WTC11 (cell line): ENCODE results near the gene AMBRA1. TPM values are rescaled to one million over a fixed set of nuclear protein-coding genes. Genes with fewer than 3 reads are reported as not detected.

Source experiments
- ATF1 ChIP-seq: sonication (generic); formaldehyde crosslinking; IDR thresholded peaks from 2 replicates; pipeline ENCODE4 v1.8.1; 2023; ENCODE audit warnings: mild to moderate bottlenecking, moderate library complexity, missing genetic modification reagents
- CBFB ChIP-seq: sonication (generic); formaldehyde crosslinking; IDR thresholded peaks from 2 replicates; pipeline ENCODE4 v1.8.1; 2022; ENCODE audit warnings: mild to moderate bottlenecking, low read depth, missing genetic modification reagents
- FOXJ3 ChIP-seq: sonication (generic); formaldehyde crosslinking; IDR thresholded peaks from 2 replicates; pipeline ENCODE4 v1.9.0; 2021; ENCODE audit warnings: missing genetic modification reagents, mild to moderate bottlenecking, borderline replicate concordance
- GRHL2 ChIP-seq: fragments of 250-450 bp; sonication (Bioruptor Pico); IDR thresholded peaks from 2 replicates; pipeline ENCODE4 v1.8.0; 2022; ENCODE audit warnings: mild to moderate bottlenecking, moderate library complexity; ENCODE audit not compliant: insufficient replicate concordance, severe bottlenecking
- JAZF1 ChIP-seq: fragments of 250-450 bp; sonication (Bioruptor Pico); IDR thresholded peaks from 2 replicates; pipeline ENCODE4 v1.9.0; 2021; ENCODE audit warnings: moderate library complexity, mild to moderate bottlenecking, inconsistent platforms
- JUN ChIP-seq: sonication (generic); formaldehyde crosslinking; IDR thresholded peaks from 2 replicates; pipeline ENCODE4 v1.8.0; 2023; ENCODE audit warnings: mild to moderate bottlenecking, missing genetic modification reagents
- NFE2L1 ChIP-seq: sonication (generic); formaldehyde crosslinking; IDR thresholded peaks from 2 replicates; pipeline ENCODE4 v1.8.1; 2023; ENCODE audit warnings: missing genetic modification reagents
- NFYB ChIP-seq: sonication (generic); formaldehyde crosslinking; conservative IDR thresholded peaks from 2 replicates; pipeline ENCODE4 v1.8.0; 2022; ENCODE audit warnings: low read depth, missing genetic modification reagents
- SOX15 ChIP-seq: fragments of 250-450 bp; sonication (Bioruptor Pico); IDR thresholded peaks from 2 replicates; pipeline ENCODE4 v1.9.0; 2021; ENCODE audit warnings: mild to moderate bottlenecking
- TEAD1 ChIP-seq: sonication (generic); formaldehyde crosslinking; IDR thresholded peaks from 2 replicates; pipeline ENCODE4 v1.8.0; 2022; ENCODE audit warnings: mild to moderate bottlenecking, missing genetic modification reagents
- TEAD4 ChIP-seq: sonication (generic); formaldehyde crosslinking; IDR thresholded peaks from 2 replicates; pipeline ENCODE4 v1.8.0; 2022; ENCODE audit warnings: mild to moderate bottlenecking, missing genetic modification reagents
- ZNF263 ChIP-seq: sonication (generic); formaldehyde crosslinking; IDR thresholded peaks from 2 replicates; pipeline ENCODE4 v1.8.1; 2022; ENCODE audit warnings: low read depth, mild to moderate bottlenecking, moderate library complexity, missing genetic modification reagents
- ZNF416 ChIP-seq: fragments of 250-450 bp; sonication (Bioruptor Pico); IDR thresholded peaks from 2 replicates; pipeline ENCODE4 v1.9.0; 2021; ENCODE audit warnings: mild to moderate bottlenecking, inconsistent platforms
- total RNA-seq: library from RNA; stranded (reverse); gene quantifications from 3 replicates; pipeline ENCODE4 v1.2.3, GENCODE V29; 2021
- TF ChIP-seq, protein P1 (sequence below): sonication (generic); formaldehyde crosslinking; conservative IDR thresholded peaks from 2 replicates; pipeline ENCODE4 v1.8.1; 2023; ENCODE audit warnings: mild to moderate bottlenecking, low read depth, missing genetic modification reagents, moderate library complexity
- TF ChIP-seq, protein P2 (sequence below): sonication (generic); formaldehyde crosslinking; IDR thresholded peaks from 2 replicates; pipeline ENCODE4 v1.8.1; 2022; ENCODE audit warnings: low read depth, mild to moderate bottlenecking, moderate library complexity, missing genetic modification reagents, borderline replicate concordance
- TF ChIP-seq, protein P3 (sequence below): sonication (generic); formaldehyde crosslinking; IDR thresholded peaks from 2 replicates; pipeline ENCODE4 v1.8.0; 2022; ENCODE audit warnings: missing genetic modification reagents
- TF ChIP-seq, protein P4 (sequence below): sonication (generic); formaldehyde crosslinking; IDR thresholded peaks from 2 replicates; pipeline ENCODE4 v1.8.0; 2023; ENCODE audit warnings: mild to moderate bottlenecking, missing genetic modification reagents
- TF ChIP-seq, protein P5 (sequence below): fragments of 250-450 bp; sonication (Bioruptor Pico); conservative IDR thresholded peaks from 2 replicates; pipeline ENCODE4 v1.9.0; 2021; ENCODE audit warnings: mild to moderate bottlenecking
- TF ChIP-seq, protein P6 (sequence below): sonication (generic); formaldehyde crosslinking; conservative IDR thresholded peaks from 2 replicates; pipeline ENCODE4 v1.8.1; 2022; ENCODE audit warnings: mild to moderate bottlenecking, missing genetic modification reagents
- TF ChIP-seq, protein P7 (sequence below): sonication (generic); formaldehyde crosslinking; IDR thresholded peaks from 2 replicates; pipeline ENCODE4 v1.8.1; 2023; ENCODE audit warnings: mild to moderate bottlenecking, missing genetic modification reagents
- TF ChIP-seq, protein P8 (sequence below): sonication (generic); formaldehyde crosslinking; IDR thresholded peaks from 2 replicates; pipeline ENCODE4 v1.8.0; 2022; ENCODE audit warnings: mild to moderate bottlenecking, missing genetic modification reagents

Gene AMBRA1
- total RNA-seq, 1 experiment from 2014 or later, result 35.0 TPM

DNA sequence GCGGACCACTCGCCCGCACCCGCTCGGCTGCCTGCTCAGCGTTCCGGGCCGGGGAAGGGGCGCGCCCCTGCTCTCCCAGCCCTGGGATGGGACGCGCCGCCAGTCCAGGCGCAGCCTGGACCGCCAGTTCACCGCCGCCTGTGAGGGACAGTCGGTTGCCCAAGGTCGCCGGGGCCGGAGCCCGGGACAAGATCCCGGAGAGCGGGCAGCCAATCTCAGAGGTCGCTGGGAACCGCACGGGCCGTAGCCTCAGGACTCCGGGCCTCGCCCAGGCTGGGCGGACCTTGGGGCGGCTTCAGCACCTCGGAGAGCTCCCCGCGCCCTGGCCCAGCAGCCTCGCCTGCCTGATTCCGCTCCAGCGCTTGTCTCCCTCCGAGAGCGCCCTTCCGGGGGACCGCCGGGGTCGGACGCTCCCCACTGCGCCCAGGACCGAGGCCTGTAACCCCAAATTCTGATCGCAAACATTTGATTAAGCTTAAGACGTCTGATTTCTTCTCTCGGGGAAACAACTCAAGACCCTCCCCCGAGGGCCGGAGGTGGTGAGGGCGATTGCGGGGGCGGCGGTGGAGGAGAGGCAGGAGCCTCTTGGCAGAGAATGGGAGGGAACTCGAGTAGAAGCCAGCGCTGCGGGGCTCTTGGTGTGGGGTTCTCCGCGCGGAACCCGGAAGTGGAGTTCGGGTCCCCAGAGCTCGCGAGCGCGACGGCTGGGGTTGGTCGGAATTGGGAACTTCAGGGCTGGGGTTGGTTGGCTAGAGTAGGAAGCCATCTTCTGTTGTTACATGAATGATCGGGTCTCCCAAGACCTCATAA lies 201.2 kb downstream of the AMBRA1 start (continued):
- TF ChIP-seq, protein P1, sequence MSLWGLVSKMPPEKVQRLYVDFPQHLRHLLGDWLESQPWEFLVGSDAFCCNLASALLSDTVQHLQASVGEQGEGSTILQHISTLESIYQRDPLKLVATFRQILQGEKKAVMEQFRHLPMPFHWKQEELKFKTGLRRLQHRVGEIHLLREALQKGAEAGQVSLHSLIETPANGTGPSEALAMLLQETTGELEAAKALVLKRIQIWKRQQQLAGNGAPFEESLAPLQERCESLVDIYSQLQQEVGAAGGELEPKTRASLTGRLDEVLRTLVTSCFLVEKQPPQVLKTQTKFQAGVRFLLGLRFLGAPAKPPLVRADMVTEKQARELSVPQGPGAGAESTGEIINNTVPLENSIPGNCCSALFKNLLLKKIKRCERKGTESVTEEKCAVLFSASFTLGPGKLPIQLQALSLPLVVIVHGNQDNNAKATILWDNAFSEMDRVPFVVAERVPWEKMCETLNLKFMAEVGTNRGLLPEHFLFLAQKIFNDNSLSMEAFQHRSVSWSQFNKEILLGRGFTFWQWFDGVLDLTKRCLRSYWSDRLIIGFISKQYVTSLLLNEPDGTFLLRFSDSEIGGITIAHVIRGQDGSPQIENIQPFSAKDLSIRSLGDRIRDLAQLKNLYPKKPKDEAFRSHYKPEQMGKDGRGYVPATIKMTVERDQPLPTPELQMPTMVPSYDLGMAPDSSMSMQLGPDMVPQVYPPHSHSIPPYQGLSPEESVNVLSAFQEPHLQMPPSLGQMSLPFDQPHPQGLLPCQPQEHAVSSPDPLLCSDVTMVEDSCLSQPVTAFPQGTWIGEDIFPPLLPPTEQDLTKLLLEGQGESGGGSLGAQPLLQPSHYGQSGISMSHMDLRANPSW (CRISPR knock-in tag), result no peak
- TF ChIP-seq SOX15 (CRISPR knock-in tag), result no peak
- TF ChIP-seq NFYB (CRISPR knock-in tag), result peak; percentile 35; the same call in 1 of the 2 replicates
- TF ChIP-seq, protein P2, sequence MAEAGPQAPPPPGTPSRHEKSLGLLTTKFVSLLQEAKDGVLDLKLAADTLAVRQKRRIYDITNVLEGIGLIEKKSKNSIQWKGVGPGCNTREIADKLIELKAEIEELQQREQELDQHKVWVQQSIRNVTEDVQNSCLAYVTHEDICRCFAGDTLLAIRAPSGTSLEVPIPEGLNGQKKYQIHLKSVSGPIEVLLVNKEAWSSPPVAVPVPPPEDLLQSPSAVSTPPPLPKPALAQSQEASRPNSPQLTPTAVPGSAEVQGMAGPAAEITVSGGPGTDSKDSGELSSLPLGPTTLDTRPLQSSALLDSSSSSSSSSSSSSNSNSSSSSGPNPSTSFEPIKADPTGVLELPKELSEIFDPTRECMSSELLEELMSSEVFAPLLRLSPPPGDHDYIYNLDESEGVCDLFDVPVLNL (CRISPR knock-in tag), result peak; percentile 92
- 0 out of 2 replicates have a peak, but pooled peaks have one; percentile 43 for TF ChIP-seq CBFB (CRISPR knock-in tag)
- TF ChIP-seq FOXJ3 (CRISPR knock-in tag), result no peak
- peak; percentile 84; the same call in 1 of the 2 replicates for TF ChIP-seq ATF1 (CRISPR knock-in tag)
- TF ChIP-seq ZNF416 (CRISPR knock-in tag), result no peak
- no peak; the same call in 1 of the 2 replicates for TF ChIP-seq ZNF263 (CRISPR knock-in tag)
- TF ChIP-seq, protein P3, sequence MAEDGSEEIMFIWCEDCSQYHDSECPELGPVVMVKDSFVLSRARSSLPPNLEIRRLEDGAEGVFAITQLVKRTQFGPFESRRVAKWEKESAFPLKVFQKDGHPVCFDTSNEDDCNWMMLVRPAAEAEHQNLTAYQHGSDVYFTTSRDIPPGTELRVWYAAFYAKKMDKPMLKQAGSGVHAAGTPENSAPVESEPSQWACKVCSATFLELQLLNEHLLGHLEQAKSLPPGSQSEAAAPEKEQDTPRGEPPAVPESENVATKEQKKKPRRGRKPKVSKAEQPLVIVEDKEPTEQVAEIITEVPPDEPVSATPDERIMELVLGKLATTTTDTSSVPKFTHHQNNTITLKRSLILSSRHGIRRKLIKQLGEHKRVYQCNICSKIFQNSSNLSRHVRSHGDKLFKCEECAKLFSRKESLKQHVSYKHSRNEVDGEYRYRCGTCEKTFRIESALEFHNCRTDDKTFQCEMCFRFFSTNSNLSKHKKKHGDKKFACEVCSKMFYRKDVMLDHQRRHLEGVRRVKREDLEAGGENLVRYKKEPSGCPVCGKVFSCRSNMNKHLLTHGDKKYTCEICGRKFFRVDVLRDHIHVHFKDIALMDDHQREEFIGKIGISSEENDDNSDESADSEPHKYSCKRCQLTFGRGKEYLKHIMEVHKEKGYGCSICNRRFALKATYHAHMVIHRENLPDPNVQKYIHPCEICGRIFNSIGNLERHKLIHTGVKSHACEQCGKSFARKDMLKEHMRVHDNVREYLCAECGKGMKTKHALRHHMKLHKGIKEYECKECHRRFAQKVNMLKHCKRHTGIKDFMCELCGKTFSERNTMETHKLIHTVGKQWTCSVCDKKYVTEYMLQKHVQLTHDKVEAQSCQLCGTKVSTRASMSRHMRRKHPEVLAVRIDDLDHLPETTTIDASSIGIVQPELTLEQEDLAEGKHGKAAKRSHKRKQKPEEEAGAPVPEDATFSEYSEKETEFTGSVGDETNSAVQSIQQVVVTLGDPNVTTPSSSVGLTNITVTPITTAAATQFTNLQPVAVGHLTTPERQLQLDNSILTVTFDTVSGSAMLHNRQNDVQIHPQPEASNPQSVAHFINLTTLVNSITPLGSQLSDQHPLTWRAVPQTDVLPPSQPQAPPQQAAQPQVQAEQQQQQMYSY (CRISPR knock-in tag), result peak; percentile 97
- TF ChIP-seq, protein P4, sequence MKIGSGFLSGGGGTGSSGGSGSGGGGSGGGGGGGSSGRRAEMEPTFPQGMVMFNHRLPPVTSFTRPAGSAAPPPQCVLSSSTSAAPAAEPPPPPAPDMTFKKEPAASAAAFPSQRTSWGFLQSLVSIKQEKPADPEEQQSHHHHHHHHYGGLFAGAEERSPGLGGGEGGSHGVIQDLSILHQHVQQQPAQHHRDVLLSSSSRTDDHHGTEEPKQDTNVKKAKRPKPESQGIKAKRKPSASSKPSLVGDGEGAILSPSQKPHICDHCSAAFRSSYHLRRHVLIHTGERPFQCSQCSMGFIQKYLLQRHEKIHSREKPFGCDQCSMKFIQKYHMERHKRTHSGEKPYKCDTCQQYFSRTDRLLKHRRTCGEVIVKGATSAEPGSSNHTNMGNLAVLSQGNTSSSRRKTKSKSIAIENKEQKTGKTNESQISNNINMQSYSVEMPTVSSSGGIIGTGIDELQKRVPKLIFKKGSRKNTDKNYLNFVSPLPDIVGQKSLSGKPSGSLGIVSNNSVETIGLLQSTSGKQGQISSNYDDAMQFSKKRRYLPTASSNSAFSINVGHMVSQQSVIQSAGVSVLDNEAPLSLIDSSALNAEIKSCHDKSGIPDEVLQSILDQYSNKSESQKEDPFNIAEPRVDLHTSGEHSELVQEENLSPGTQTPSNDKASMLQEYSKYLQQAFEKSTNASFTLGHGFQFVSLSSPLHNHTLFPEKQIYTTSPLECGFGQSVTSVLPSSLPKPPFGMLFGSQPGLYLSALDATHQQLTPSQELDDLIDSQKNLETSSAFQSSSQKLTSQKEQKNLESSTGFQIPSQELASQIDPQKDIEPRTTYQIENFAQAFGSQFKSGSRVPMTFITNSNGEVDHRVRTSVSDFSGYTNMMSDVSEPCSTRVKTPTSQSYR (CRISPR knock-in tag), result peak; percentile 93
- peak; percentile 97 for TF ChIP-seq JUN (CRISPR knock-in tag)
- TF ChIP-seq, protein P5, sequence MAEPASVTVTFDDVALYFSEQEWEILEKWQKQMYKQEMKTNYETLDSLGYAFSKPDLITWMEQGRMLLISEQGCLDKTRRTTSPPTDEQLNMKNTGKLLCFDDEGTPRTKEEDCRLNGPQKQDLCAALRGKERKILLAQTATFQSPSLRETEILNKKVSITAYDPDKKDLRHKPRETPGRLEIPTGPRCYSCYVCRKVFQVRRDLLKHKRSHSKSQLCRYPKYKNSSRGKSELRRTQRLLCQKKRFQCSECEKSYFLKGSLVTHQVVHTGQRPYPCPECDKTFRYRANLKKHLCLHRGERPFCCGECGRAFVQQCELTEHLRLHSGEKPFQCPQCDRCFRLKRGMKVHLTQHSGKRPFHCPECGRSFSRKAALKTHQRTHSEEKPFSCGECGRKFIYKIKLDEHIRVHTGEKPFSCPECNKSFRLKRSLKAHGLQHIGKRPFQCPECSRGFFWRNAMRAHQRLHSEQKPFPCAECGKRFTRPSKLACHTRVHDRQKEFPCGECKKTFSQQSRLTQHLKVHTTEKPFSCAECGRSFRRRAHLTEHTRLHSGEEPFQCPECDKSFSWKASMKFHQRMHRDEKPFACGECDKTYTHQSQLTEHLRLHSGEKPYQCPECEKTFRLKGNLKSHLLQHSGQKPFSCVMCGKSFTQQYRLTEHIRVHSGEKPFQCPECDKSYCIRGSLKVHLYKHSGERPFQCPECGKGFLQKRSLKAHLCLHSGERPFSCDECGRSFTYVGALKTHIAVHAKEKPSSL (CRISPR knock-in tag), result no peak
- no peak for TF ChIP-seq GRHL2 (CRISPR knock-in tag)
- TF ChIP-seq, protein P6, sequence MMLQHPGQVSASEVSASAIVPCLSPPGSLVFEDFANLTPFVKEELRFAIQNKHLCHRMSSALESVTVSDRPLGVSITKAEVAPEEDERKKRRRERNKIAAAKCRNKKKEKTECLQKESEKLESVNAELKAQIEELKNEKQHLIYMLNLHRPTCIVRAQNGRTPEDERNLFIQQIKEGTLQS (CRISPR knock-in tag), result 0 out of 2 replicates have a peak, but pooled peaks have one; percentile 27
- no peak for TF ChIP-seq JAZF1 (CRISPR knock-in tag)
- peak; percentile 95 for TF ChIP-seq NFE2L1 (CRISPR knock-in tag)
- peak; percentile 98 for TF ChIP-seq TEAD1 (CRISPR knock-in tag)
- TF ChIP-seq, protein P7, sequence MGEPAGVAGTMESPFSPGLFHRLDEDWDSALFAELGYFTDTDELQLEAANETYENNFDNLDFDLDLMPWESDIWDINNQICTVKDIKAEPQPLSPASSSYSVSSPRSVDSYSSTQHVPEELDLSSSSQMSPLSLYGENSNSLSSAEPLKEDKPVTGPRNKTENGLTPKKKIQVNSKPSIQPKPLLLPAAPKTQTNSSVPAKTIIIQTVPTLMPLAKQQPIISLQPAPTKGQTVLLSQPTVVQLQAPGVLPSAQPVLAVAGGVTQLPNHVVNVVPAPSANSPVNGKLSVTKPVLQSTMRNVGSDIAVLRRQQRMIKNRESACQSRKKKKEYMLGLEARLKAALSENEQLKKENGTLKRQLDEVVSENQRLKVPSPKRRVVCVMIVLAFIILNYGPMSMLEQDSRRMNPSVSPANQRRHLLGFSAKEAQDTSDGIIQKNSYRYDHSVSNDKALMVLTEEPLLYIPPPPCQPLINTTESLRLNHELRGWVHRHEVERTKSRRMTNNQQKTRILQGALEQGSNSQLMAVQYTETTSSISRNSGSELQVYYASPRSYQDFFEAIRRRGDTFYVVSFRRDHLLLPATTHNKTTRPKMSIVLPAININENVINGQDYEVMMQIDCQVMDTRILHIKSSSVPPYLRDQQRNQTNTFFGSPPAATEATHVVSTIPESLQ (CRISPR knock-in tag), result peak; percentile 43; the same call in 1 of the 2 replicates
- TF ChIP-seq, protein P8, sequence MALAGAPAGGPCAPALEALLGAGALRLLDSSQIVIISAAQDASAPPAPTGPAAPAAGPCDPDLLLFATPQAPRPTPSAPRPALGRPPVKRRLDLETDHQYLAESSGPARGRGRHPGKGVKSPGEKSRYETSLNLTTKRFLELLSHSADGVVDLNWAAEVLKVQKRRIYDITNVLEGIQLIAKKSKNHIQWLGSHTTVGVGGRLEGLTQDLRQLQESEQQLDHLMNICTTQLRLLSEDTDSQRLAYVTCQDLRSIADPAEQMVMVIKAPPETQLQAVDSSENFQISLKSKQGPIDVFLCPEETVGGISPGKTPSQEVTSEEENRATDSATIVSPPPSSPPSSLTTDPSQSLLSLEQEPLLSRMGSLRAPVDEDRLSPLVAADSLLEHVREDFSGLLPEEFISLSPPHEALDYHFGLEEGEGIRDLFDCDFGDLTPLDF (CRISPR knock-in tag), result peak; percentile 93; the same call in 1 of the 2 replicates
- peak; percentile 91 for TF ChIP-seq TEAD4 (CRISPR knock-in tag)
